ENCODE measurements around the gene SNX32. TPM values are rescaled to one million over a fixed set of nuclear protein-coding genes. Genes with fewer than 3 reads are reported as not detected.

SNX32 gene
- total RNA-seq, 3 donors from 2014 or later (not counting 1 experiment from before 2014, with no cell fraction given) = 0.31 to 2.0 (median 0.54) TPM

- H3K27me3 ChIP-seq (ENCODE audit: control insufficient read depth, insufficient read depth, low read length) = peaks cover 31% of the 10 kb centered on the region
- H3K9me3 ChIP-seq (ENCODE audit: control insufficient read depth, insufficient read depth, low read length) = no peaks in the 10 kb centered on the region
- TF ChIP-seq CTCF (IDR thresholded peaks at IDR 0.05) = no peak
- WGBS (ENCODE audit: insufficient coverage) = 1% methylated on average over 103 of the region's 112 CpGs
- H3K4me3 ChIP-seq (ENCODE audit: low read length) = peak within 1 kb of the TSS; percentile 19
- intact Hi-C loops (cut with micrococcal nuclease) = loop anchor here (10.0 kb wide), 1 partner anchor 432 kb away; the partner anchor contains the start of gene TIGD3
- peaks cover 19 to 28% of the 10 kb centered on the region in 2 donors for H3K4me1 Mint-ChIP-seq
- peaks cover 34% of the 10 kb centered on the region for H3K4me1 ChIP-seq (ENCODE audit: control insufficient read depth, insufficient read depth, low read length)
- ATAC-seq = peak in 2 of 3 donors; percentile 12 to 18
- H3K27ac Mint-ChIP-seq = peak within 1 kb of the TSS in 1 of 2 donors; percentile 26
- H3K36me3 ChIP-seq (ENCODE audit: control insufficient read depth, insufficient read depth, low read length) = no peaks in the 10 kb centered on the region
- H3K27ac ChIP-seq (ENCODE audit: low read length) = no peak within 1 kb of the TSS
- no peaks in the 10 kb centered on the region for H3K9me3 Mint-ChIP-seq
- H3K36me3 Mint-ChIP-seq = no peaks in the 10 kb centered on the region
- peak in 1 of 2 donors; percentile 52 for DNase-seq
- H3K4me3 Mint-ChIP-seq = peak within 1 kb of the TSS; percentile 82
- peaks cover 18 to 36% of the 10 kb centered on the region in 2 donors for H3K27me3 Mint-ChIP-seq (ENCODE audit: low read depth in 2 of 2)
These were observed 46.8 kb upstream of the SNX32 start, which contains the start of gene OVOL1 for GRCh38 chr11:65786786-65787636. Gene OVOL1 (plus strand): TSS chr11:65787063. CDS start chr11:65787374, 311 bp downstream.

- Mint-ChIP-seq H3K27me3 (ENCODE audit: low read depth in 2 of 2) (peaks cover 18 to 36% of the 10 kb centered on the region in 2 donors), H3K4me3 (peak overlapping the region; percentile 83), H3K9me3 (no peaks in the 10 kb centered on the region), H3K36me3 (no peaks in the 10 kb centered on the region), H3K27ac (no peak overlapping the region), H3K4me1 (peaks cover 19 to 32% of the 10 kb centered on the region in 2 donors)
- TF ChIP-seq CTCF (IDR thresholded peaks at IDR 0.05) = no peak
- intact Hi-C loops (cut with micrococcal nuclease) = loop anchor here (10.0 kb wide), 1 partner anchor 433 kb away; the partner anchor contains the start of gene TIGD3
- Histone ChIP-seq H3K4me3 (ENCODE audit: low read length) (peak overlapping the region; percentile 1), H3K9me3 (ENCODE audit: control insufficient read depth, insufficient read depth, low read length) (no peaks in the 10 kb centered on the region), H3K27me3 (ENCODE audit: control insufficient read depth, insufficient read depth, low read length) (peaks cover 31% of the 10 kb centered on the region), H3K27ac (ENCODE audit: low read length) (no peak overlapping the region), H3K36me3 (ENCODE audit: control insufficient read depth, insufficient read depth, low read length) (no peaks in the 10 kb centered on the region), H3K4me1 (ENCODE audit: control insufficient read depth, insufficient read depth, low read length) (peaks cover 36% of the 10 kb centered on the region)
- DNase-seq = peak in 1 of 2 donors; percentile 37
- WGBS (ENCODE audit: insufficient coverage) = 6% methylated on average over 64 of the region's 64 CpGs
- no peak for ATAC-seq
These were observed 45.8 kb upstream of the SNX32 start for GRCh38 chr11:65787649-65788622.

GRCh38 chr11:65788821-65789220 is 44.9 kb upstream of the SNX32 start:
- Mint-ChIP-seq H3K27me3 (ENCODE audit: low read depth in 2 of 2) (peaks cover 18 to 34% of the 10 kb centered on the region in 2 donors), H3K4me1 (peaks cover 19 to 32% of the 10 kb centered on the region in 2 donors), H3K4me3 (peak overlapping the region; percentile 40), H3K36me3 (no peaks in the 10 kb centered on the region), H3K27ac (no peak overlapping the region), H3K9me3 (no peaks in the 10 kb centered on the region)
- Histone ChIP-seq H3K27me3 (ENCODE audit: control insufficient read depth, insufficient read depth, low read length) (peaks cover 31% of the 10 kb centered on the region), H3K36me3 (ENCODE audit: control insufficient read depth, insufficient read depth, low read length) (no peaks in the 10 kb centered on the region), H3K4me1 (ENCODE audit: control insufficient read depth, insufficient read depth, low read length) (peaks cover 36% of the 10 kb centered on the region), H3K4me3 (ENCODE audit: low read length) (no peak overlapping the region), H3K27ac (ENCODE audit: low read length) (no peak overlapping the region), H3K9me3 (ENCODE audit: control insufficient read depth, insufficient read depth, low read length) (no peaks in the 10 kb centered on the region)
- intact Hi-C loops (cut with micrococcal nuclease) = loop anchor here (10.0 kb wide), 1 partner anchor 434 kb away; the partner anchor contains the start of gene TIGD3
- 86% methylated on average over 6 of the region's 6 CpGs for WGBS (ENCODE audit: insufficient coverage)
- DNase-seq = no peak
- TF ChIP-seq CTCF (IDR thresholded peaks at IDR 0.05) = no peak
- ATAC-seq = no peak

Measured in natural killer cell (primary cell).